ENCODE results near the gene DNAH12.

- TF ChIP-seq CTCF (CRISPR knock-in tag; IDR thresholded peaks at IDR 0.05) (no peak), ESRRA (CRISPR knock-in tag; IDR thresholded peaks at IDR 0.05; ENCODE audit: low read depth) (no peak), KDM5A (IDR thresholded peaks at IDR 0.05; ENCODE audit: borderline replicate concordance, low read length) (no peak), TCF12 (IDR thresholded peaks at IDR 0.05) (no peak), TCF12 (CRISPR knock-in tag; IDR thresholded peaks at IDR 0.05) (no peak), RFX1 (IDR thresholded peaks at IDR 0.05) (no peak), KLF13 (CRISPR knock-in tag; IDR thresholded peaks at IDR 0.05) (no peak), SETDB1 (CRISPR knock-in tag; IDR thresholded peaks at IDR 0.05; ENCODE audit: borderline replicate concordance) (no peak), ATF2 (CRISPR knock-in tag; IDR thresholded peaks at IDR 0.05) (no peak), USF2 (IDR thresholded peaks at IDR 0.05; ENCODE audit: low read depth, low read length) (no peak), USF2 (CRISPR knock-in tag; IDR thresholded peaks at IDR 0.05; ENCODE audit: borderline replicate concordance) (no peak), ZHX2 (IDR thresholded peaks at IDR 0.05; ENCODE audit: low read depth) (no peak), ZHX2 (CRISPR knock-in tag; IDR thresholded peaks at IDR 0.05; ENCODE audit: borderline replicate concordance) (no peak), SIN3A (IDR thresholded peaks at IDR 0.05; ENCODE audit: borderline replicate concordance, low read depth, low read length) (no peak), POLR2G (IDR thresholded peaks at IDR 0.05; ENCODE audit: low read depth, low read length) (no peak)
Measured at GRCh38 chr3:57402675-57403074, 141.5 kb downstream of the DNAH12 start.

All from HepG2 (cell line).